Left kidney (tissue), 2 donors: ENCODE data around the gene CA4. TPM values are rescaled to one million over a fixed set of nuclear protein-coding genes. Genes with fewer than 3 reads are reported as not detected.

Experiments used
- DNase-seq: peaks from one replicate; pipeline ENCODE4 v3.0.0-alpha.2; 2013
- polyA plus RNA-seq: library from polyadenylated mRNA; unstranded; fragments of 120-200 nt; gene quantifications from one replicate; pipeline ENCODE4 v1.2.1, GENCODE V29; 2013; ENCODE audit not compliant: insufficient read length

The CA4 gene
- polyA plus RNA-seq, 1 donor, result 52.4 TPM

DNA sequence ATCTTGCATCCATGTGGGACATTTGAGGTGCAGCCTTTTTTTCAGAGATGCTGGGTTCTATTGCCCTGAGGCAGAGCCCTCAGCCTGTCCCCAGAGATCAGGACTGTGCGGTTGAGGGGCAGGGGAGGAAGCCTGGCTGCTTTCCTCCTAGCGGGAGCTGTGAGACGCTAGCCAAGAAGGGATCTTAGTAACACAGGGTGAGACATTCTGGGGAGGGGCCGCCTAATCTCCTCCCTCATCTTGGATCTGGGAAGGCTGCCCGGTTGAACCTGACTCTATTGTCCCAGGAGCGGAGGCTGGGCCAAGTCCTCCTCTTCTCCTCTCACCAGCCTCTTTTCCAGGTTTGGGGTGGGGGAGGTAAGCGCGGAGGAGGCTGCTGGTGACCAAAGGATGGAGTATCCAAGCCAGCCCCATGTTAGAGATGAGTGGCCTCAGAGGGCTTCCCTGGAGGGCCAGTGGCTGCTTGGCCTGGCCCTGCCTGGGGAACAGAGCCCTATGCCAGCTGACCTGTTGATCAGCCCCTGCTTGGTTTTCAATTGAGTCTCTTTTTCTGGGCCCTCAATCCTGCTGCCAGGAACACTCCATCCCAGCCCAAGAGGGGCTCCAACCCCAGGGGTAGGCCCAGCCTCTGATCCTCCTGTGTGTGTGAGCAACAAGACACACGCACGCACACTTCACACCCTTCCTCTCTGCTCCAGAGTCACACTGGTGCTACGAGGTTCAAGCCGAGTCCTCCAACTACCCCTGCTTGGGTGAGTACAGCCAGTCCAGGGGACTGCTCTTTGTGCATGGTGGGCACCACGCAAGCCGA, 5.0 kb downstream of the CA4 start:
- DNase-seq, result no peak

DNA sequence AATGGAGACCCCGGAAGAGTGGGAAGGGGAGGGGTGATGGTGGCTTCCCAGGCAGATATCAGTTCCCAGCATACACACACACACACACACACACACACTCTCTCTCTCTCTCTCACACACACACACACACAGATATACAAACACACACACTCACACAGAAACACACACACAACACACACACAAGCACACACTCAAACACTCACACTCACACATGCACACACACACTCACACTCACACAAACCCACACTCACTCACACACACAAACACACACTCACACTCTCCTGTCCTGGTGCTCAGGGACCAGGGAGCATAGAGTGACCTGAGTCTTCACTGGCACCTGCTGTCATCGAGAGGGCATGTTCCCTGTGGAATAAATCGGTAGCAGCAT, 5.6 kb downstream of the CA4 start:
- no peak for DNase-seq

DNA sequence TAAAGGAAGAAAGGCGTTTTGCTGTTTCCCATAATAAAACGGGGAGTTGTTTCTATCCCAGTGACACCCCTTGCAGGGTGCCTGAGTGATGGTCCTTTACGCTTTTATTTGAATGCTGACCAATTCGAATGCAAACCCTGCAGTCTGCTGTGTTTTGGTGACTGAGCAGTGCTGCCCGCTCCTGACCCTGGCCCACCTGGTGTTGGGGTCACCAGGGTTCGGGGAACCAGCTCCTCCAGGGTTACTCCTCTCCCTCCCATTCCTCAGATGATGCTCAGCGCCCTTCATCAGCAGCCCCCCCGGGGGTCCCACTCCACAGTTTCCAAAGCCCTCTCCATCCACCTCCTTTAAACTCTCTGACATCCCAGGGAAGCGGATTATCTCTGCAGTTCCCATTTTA, 6.0 kb downstream of the CA4 start:
- DNase-seq, result no peak

DNA sequence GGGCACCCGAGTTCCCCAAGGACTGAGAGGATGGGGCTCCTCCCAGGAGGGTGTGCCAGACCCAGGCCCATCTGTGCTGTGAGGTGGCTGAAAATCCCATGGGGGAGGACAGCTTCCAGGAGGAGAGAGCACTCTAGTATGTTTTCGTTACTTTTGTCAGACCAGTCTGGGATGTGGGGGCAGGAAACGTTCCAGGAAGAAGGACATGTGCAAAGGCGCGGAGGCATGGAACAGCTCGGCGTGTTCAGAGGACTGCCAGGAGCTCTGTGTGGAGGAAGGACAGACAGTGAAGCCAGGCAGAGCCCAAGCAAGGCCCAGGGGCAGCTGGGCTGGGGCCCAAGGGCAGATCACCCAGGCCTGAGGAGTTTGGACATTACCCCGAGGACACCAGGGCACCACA, 7.0 kb downstream of the CA4 start:
- DNase-seq, result no peak

DNA sequence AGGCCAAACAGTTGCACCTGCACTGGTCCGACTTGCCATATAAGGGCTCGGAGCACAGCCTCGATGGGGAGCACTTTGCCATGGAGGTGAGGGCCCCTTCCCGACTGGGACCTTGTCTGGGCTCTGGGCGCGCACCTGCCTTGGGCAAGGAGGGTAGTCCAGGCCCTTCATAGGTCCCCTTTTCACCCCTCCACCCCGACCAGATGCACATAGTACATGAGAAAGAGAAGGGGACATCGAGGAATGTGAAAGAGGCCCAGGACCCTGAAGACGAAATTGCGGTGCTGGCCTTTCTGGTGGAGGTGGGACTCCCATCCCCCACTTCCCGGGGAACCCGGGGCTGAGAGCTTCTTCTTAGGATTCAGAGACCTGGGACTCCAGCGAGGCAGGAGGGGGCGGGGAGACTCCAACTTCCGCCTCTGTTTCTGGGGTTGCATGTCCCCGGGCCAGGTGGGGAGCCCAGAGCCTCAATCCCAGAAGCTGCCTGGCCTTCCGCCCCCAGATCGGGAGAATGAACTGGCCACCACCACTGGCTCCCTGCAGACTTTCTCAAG, 7.8 kb downstream of the CA4 start:
- DNase-seq, result no peak

DNA sequence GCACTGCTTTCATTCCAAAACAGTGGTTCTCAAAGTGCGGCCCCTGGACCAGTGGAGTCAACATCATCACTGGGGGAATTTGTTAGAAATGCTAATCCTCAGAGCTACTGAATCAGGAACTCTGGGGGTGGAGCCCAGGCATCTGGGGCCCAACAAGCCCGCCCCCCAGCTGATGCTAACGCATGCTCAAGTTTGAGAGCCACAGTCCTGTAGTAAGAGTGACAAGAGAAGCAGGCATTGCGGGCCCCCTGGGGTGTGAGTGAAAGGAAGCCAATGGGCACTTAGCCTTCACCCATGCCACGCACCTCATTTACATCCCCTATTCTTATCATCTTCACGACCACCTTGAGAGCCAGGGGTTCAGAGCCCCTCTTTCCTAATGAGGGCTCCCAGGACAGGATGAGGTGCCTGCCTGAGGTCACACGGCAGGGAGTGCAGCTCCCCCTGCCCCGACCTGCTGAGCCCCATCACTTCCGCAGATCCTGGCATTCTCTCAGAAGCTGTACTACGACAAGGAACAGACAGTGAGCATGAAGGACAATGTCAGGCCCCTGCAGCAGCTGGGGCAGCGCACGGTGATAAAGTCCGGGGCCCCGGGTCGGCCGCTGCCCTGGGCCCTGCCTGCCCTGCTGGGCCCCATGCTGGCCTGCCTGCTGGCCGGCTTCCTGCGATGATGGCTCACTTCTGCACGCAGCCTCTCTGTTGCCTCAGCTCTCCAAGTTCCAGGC, 9.1 kb downstream of the CA4 start:
- no peak for DNase-seq

DNA sequence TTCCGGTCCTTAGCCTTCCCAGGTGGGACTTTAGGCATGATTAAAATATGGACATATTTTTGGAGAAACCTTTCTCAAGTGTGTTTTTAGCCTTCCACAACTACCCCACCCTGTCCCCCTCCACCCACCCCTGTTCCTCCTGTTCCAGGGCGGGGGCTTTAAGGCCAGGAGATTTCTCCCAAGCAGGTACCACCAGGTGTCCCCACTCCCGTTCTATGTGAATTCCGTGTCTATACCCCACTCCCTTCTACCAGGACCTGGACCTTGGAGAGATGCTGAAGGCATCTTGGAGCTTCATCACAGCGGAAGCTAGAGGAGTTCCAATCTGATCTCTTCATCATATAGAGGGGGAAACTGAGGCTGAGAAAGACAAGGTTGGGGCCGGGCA, 9.7 kb downstream of the CA4 start:
- no peak for DNase-seq

DNA sequence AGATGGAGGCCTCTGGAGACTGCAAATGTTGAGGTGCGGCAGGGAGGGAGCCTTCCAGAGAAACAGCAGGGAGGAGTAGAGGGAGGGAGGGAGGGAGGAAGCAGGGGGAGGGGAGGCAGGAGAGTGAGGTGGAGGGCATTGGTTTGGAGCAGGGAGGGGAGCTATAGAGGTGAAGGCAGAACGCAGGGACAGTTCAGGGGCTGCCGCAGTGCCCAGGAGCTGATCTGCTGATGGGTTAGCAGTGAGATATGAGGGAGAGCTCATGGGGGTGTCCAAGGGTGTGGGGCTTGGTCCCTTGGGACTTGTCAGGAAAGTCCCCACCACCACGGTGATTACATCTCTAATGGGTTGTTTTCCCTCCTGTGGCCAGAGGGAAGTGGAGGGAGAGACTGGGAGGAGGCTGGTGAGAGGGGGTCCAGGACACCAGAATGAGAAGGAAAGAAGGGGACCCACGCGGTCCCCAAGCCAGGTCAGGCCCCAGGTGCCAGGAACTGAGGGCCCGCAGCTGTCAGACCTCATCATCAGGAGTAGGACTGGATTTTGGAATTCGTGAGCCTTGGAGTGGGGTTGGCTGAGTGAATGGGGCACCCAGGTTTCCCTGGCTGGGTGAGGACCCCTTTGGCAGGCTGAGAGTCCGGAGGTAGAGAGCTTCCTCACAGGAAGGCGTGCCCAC, 11.2 kb downstream of the CA4 start:
- DNase-seq, result no peak

DNA sequence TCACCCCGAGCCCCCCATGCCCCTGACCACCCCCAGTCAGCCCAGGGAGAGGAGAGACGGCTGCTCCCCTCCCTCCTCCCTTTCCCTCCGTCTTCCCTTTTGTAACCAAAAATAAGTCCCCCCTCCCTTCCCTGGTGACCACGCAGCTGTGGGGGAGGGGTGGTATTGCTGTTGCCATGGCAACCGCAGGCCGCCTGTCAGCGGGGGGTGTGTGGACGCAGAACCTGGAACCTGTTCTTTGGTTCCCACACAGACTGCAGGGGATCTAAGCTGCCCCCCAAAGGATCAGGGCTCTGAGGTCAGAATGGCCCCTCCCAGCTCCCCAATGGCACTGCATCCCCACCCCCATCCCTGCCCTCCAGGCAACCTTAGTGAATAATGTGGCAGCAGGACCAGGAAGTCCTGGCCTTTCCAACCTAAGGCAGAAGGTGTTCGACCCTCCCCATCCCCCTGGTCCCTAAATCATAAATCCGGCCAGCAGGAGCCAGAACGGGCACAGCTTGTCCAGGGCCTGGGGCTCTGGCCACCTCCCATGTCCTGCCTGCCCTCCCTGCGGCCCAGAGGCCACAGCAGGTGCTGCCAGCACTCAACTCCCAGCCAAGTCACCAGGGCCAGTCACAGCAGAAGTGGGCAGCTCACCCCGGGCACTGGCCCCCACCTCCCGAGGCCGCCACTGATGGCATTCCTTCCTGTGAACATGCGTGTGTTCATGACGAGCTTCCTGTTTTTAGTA, 12.0 kb downstream of the CA4 start:
- no peak for DNase-seq

DNA sequence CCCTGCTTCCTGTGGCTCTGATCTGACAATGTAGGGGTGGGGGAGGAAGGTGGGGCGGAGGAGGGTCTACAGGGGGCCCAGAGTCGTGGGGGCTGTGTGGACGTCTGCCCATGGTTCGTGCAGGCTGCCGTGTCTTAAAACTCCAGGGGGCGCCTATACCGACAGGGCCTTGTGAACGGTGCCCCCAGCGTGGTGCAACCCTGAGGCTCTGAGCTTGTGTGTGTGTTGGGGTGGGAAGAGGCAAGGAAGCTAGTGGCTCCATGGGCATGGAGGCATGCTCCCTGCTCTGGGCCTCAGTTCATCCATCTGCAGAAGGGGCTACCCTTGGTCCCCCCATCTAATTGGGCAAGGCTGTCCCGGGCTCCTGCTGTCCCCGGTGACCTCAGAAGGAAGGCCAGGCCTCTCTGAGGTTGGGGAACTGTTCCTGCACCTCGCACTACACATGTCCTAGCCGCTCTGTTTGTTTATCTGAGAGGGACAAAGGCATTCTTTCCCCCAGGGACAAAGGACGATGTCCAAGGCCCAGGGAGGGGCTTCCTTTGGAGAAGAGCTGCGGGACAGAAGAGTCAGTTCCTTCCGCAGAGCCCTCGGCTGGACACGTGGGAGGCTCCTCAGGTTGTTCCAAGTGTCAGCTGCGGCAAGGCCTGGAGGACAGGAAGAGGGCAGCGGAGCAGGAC, 13.5 kb downstream of the CA4 start:
- DNase-seq, result no peak

DNA sequence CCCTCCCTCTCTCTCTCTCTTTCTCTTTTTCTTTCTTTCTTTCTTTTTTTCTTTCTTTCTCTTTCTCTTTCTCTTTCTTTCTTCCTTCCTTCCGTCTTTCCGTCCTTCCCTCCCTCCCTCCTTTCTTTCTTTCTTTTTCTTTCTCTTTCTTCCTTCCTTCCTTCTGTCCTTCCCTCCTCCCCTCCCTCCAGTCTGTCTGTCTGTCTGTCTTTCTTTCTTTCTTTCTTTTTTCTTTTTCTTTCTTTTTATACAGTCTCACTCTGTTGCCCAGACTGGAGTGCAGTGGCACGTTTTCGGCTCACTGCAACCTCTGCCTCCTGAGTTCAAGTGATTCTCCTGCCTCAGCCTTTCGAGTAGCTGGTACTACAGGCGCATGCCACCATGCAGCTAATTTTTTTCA, 14.4 kb downstream of the CA4 start:
- DNase-seq, result no peak

DNA sequence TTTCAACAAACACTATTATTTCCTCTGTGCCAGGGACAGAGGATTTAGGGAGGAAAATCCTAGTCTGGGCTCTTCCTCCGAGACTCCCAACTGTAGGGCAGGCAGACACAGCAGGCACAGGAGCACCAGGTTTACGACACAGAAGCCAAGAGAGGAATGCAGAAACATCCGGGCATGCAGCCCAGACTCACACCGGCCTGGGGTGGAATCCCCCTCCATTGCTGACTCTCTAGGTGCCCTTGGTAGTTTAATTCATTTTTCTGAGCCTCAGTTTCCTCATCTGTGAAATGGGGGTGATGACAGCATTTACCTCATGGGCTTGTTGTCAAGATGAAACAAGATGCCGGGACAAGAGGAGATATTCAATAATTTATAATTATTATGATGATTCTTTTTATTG, 14.9 kb downstream of the CA4 start:
- no peak for DNase-seq

DNA sequence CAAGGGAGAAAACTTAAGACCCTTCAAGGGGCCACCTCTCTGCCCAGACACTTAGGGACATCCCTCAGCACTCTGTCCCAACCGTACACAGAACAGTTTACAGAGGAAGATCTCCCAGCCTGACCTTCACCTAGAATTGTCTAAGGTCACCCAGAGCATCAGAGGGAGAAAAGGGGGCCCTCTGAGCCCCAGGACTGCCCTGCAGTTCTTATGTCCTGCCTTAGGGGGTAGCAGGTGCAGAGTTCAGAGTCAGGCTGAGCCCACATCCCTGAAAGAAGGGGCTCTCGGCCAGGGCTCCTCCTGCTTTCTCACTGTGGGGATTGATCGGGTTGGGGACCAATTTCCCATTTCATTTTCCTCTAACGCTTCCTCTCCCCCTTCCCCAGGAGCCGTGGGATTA, 15.4 kb downstream of the CA4 start:
- DNase-seq, result no peak

DNA sequence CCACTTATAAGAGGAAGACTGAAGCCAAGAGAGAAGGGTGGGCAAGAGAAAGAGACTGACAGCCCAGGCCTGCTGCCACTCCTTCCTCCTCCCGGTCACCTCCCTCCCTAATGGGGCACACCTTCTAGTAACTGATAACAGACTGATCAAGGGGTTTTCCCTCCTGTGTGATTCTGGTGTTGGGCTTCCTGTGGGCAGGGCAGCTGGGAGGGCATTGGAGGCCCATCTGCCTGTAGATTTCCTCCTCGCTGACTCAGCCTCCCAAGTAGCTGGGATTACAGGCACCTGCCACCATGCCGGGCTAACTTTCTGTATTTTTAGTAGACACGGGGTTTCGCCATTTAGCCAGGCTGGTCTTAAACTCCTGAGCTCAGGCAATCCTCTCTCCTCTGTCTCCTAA, 16.2 kb downstream of the CA4 start:
- DNase-seq, result no peak

DNA sequence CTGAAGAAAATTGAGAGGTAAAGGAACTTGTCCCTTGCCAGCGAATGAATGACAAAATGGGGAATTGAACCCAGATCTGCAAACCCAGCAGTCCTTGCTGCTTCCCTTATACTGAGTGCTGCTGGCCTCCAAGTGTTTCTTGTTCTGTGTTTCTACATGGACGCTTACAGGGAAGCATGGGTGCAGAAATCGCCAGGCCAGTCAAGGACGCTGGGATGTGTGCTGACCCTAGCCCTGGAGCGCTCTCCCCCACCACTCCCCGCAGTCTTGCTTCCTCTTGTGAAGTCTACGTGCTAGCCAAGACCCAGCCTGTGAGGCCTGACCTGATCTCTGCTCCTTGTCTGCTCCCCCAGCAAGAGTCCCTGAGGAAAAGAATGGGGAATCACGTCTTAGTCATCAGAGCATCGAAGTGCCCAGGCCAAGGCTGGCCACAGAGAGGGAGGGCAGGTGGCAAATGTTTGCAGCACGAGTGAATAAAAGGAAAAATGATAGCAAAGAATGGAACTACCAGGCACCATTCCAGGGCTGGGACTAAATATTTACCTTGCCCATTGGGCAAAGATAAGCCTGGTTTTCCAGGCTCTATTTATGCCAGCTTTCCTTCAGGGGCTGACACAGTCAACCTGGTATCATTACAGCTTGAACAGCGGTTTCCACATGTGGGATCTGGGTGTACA, 17.4 kb downstream of the CA4 start:
- DNase-seq, result no peak

DNA sequence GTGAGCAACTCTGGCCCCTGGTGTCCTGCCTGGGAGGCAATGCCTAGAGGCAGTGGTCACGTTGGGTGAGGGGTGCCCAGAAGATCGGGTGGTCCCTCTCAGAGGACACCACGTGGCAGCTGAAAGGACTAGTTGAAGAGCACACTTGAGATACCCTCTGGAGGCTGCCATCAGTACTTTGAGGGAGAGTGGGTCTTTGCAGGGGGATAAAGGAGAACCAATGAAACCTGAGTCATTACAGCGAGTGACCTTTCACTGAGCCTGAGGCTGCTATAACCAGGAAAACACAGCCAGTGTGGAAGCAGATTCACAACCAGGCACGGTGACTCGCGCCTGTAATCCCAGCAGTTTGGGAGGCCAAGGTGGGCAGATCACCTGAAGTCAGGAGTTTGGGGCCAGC, 18.9 kb downstream of the CA4 start:
- DNase-seq, result no peak

DNA sequence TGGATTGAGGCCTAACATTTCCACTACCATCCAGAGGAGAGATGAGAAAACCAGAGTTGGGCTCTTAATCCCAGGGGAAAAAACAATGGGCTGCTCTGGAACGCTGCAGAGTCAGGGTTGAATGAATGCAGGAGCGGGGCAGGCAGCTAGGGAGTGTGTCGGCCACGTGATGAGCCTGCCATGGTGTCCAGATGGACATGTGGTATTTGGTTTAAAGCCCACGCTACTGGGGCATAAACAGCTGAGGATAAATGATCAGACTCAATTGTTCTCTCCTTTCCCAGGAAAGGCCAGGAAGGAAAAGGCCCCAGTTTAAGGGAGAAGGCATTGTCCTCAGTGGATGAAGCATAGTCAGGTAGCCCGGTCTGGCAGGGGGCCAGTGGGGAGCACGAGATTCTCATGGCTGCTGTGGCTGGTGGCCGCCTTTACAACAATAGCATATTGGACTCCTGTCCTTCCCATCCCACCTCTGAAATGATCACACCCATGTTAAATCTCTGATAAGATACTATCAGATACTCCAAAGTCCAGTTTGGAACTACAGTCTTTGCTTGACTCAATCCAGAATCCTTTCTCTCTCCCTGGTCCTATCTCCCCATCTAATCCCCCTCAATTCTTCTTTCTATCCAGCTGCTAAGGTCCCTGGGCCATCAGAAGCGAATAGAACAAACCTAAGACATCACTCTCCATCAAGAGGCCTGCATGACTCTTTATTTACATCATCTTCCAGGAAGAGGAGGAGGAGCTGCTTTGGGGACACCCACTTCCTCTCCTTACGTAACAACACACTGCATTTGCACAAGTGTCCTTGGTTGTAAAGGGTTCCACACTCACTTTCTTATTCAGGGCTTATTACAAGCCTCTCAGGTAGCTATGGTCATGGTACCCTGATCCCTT, 20.4 kb downstream of the CA4 start:
- no peak for DNase-seq

DNA sequence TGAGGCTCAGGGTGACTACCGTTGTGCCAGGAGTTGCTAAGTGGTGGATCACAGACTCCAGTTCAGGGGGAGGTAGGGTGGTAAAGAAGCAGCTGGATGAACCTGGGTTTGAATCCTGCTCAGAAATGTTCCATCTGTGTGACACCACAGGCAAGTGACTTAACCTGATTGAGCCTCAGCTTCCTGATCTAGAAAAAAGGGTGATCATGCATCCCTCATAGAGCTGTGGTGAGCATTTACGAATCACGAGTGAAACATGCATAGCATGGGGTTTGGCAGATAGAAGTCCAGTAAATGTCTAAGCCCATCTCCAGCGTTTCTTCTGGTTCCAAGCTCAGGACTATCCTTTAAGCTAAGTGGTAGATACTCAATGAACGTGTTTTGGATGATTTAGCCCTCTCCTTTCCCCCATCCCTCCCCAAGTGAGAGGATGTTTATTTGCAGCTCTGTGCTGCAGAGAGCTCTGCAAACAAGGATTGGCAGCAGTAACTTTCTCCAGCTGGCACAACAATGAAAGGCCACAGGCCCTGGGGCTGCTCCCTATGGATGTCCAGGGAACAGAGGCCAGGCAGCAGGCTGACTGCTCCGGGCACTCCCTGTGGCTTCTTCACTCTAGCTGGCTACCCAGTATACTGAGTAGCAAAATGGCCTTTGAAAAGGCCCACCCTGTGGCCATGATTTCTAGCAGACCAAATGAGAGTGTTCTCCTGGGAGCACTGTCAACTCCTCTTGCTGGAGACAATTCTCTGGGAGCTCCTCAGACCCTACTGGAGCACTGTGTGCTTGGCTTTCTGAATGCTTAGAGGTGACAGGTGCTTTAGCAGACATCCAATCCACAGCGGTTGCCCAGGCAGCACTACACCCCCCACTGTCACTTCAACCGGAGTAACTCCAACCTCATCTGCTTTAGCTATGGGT, 21.3 kb downstream of the CA4 start:
- no peak for DNase-seq

DNA sequence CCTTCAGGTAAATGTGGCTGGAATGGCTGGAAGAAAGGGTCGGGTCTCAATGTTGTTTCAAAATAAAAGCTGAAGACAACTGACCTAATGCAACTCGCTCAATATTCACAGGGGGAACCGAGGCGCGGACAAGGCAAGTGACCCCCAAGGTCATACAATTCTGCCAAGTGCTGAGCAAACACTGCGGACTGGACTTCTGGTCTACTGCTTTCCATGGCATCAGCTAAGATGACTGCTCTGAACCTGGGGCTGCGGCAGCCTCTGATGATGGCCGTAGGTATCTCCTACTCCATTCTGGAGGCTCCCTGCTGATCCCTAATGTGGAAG, 21.9 kb downstream of the CA4 start:
- DNase-seq, result no peak
